ENCODE results near the gene HOXB7. TPM values are rescaled to one million over a fixed set of nuclear protein-coding genes. Genes with fewer than 3 reads are reported as not detected.

HOXB7 gene
- total RNA-seq, 2 donors from 2014 or later, result 0.24 to 0.78 TPM

DNA sequence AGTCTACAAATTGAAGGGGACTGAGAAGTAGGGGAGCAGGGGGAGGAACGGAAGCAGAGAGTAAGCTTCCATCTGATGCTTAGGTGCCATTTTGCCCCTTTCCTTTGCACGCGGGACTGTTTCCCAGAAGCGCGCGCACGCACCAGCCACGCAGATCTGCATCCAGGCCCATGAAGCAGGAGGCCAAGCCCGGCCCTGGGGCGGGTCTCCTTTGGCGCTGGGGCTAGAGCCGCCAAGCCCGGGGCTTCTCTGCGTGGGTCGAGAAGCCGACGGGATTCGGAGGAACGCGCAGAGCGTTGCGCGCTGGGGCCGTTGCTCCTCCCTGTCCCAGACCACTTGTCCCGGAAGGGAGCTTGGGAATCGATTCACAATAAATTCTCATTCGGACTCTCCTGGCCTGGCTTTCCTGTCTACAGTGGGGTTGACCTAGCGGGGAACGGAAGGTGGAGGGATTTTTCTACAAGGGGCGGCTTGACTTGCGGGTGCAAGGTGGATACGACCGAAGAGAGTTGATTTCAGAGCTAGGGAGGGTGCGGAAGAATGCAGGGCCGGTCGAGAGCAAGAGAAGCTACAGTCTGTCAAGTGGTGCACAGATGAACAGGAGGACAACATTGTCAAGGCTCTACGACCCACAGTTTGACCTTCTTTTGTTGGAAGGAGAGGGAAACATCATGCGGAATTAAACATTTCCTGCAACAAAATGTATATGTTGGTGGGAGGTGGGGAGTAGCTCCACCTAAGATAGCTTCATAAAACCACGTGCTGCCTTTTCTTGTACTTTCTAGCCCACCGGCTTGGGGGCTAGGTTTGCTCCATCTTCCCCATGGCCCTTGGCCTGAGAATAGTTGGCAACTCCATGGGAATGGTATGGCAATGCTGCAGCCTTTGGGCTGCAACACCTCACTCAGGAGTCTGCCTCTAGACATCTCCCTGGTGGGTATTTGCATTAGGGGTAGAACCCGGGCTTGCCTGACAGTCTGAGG is 10.9 kb upstream of the HOXB7 start:
- no peak for DNase-seq (ENCODE audit: low spot score)
- Histone ChIP-seq H3K27me3 (peaks cover 58 to 88% of the 10 kb centered on the region in 2 donors), H3K4me1 (peaks cover 0 to 35% of the 10 kb centered on the region in 2 donors), H3K27ac (no peak overlapping the region), H3K36me3 (no peaks in the 10 kb centered on the region), H3K9me3 (no peaks in the 10 kb centered on the region), H3K4me3 (no peak overlapping the region)
- TF ChIP-seq, protein P1, sequence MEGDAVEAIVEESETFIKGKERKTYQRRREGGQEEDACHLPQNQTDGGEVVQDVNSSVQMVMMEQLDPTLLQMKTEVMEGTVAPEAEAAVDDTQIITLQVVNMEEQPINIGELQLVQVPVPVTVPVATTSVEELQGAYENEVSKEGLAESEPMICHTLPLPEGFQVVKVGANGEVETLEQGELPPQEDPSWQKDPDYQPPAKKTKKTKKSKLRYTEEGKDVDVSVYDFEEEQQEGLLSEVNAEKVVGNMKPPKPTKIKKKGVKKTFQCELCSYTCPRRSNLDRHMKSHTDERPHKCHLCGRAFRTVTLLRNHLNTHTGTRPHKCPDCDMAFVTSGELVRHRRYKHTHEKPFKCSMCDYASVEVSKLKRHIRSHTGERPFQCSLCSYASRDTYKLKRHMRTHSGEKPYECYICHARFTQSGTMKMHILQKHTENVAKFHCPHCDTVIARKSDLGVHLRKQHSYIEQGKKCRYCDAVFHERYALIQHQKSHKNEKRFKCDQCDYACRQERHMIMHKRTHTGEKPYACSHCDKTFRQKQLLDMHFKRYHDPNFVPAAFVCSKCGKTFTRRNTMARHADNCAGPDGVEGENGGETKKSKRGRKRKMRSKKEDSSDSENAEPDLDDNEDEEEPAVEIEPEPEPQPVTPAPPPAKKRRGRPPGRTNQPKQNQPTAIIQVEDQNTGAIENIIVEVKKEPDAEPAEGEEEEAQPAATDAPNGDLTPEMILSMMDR (IDR thresholded peaks at IDR 0.05), result no peak

DNA sequence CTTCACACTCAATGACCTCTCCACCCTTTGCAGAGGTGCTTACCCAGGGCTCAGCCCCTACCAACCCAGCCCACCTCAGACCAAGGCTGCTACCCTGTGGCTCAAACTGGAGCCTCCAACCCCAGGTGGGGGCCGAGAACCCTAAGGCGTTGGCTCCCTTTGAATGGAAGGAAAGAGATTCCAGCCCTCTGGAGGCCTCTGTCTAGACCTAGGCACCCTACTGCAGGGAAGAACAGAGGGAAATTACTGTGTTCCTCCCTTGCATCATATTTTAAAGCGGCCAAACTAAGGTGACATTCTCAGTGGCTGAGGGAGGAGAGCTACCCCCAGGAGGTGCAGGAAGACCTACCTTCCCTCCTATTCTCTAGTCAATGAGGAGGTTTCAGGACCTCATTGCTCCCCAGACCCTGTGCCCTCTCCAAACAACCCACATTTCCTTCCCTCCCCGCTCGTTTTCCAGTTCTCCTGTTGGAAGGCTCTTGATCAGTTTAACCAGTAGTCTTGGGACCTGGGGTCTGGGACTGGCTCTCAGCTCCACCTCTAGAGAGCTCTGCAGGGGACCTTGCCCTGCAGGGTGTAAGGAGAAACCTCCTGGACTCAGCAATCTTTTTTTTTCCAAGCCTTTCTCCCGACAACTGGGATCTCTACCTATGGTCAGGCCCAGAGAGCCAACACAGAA is 9.8 kb upstream of the HOXB7 start:
- no peak overlapping the region for H3K4me3 ChIP-seq
- H3K27me3 ChIP-seq, result peaks cover 63 to 87% of the 10 kb centered on the region in 2 donors
- TF ChIP-seq, protein P1 (IDR thresholded peaks at IDR 0.05), result no peak
- peaks cover 0 to 24% of the 10 kb centered on the region in 2 donors for H3K4me1 ChIP-seq
- no peaks in the 10 kb centered on the region for H3K36me3 ChIP-seq
- no peaks in the 10 kb centered on the region for H3K9me3 ChIP-seq
- no peak overlapping the region for H3K27ac ChIP-seq
- no peak for DNase-seq (ENCODE audit: low spot score)

- TF ChIP-seq, protein P1 (IDR thresholded peaks at IDR 0.05), result no peak
- peaks cover 0 to 18% of the 10 kb centered on the region in 2 donors for H3K4me1 ChIP-seq
- no peak overlapping the region for H3K4me3 ChIP-seq
- DNase-seq (ENCODE audit: low spot score), result no peak
- H3K27me3 ChIP-seq, result peaks cover 64 to 81% of the 10 kb centered on the region in 2 donors
- H3K36me3 ChIP-seq, result no peaks in the 10 kb centered on the region
- H3K27ac ChIP-seq, result no peak overlapping the region
- H3K9me3 ChIP-seq, result no peaks in the 10 kb centered on the region
Observed at GRCh38 chr17:48619826-48620449, 9.1 kb upstream of the HOXB7 start.

DNA sequence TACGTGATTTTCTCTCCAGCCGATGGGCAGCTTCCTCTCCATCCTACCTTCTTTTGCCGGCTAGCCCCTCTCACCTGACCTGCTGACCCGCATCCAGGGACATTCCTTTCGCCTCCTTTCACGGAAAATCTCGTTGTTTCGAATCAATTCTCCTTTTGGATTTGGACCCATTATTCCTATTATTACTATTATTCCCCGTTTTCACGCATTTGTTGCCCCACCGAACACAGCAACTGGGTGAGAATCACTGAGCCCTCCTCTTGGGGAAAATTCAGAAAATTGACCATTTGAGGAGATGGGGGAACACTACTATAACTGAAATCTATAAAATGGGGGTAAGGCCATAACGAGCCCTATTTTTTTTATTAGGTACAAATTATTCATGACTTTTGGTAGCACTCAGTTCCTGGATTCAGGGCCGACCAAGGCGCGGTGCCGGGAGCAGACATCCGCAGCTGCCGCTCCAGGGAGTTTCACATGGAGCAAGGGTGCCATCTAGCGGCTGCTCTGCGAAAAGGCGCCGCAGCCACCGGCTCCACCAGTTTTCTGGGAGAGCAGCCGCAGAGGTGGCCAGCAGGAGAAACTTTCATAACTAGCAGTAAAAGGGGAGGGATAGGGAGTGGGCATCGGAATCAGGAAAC is 7.6 kb upstream of the HOXB7 start:
- Histone ChIP-seq H3K36me3 (no peaks in the 10 kb centered on the region), H3K4me1 (peaks cover 0 to 27% of the 10 kb centered on the region in 2 donors), H3K4me3 (no peak overlapping the region), H3K27ac (no peak overlapping the region), H3K27me3 (peaks cover 75 to 78% of the 10 kb centered on the region in 2 donors), H3K9me3 (no peaks in the 10 kb centered on the region)
- DNase-seq (ENCODE audit: low spot score), result peak; percentile 90
- TF ChIP-seq, protein P1 (IDR thresholded peaks at IDR 0.05), result peak; percentile 86 to 97

DNA sequence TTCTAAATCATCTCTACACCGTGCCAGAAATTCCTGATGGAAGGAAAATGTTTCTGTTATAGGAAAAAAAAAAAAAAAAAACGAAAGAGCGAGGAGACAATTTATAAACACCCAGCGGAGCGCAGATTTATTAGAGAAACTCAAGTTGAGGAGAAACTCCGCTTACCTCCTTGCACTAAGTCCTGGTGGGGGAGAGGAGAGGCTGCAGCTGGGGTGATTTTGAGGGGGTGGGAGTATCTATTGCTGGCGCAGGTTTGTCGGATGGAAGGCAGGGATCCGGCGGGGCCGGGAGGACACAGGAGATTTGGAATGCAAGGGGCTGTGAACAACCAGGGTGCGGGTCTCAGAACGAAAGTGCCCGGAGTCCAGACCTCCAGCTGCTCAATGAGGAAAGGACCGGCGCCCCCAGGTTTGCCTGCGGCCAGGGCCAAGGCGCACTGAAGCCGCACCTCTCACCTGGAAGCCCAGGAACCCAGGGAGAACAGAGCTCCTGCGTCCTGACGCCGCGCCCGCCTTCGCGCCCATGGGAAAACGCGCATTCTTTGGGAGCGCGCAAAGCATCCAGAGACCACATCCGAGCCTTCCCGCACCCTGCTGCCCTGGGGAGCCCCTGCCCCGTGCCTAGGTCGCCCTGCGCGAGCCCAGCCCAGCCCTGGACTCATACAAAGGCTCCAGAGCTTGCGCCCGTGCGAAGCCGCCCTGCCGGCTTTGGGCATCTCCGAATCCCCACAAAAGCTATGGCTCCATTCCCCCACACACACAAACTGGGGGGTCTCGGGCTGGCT is 6.8 kb upstream of the HOXB7 start:
- Histone ChIP-seq H3K36me3 (no peaks in the 10 kb centered on the region), H3K4me3 (no peak overlapping the region), H3K27ac (no peak overlapping the region), H3K4me1 (peaks cover 0 to 35% of the 10 kb centered on the region in 2 donors), H3K9me3 (no peaks in the 10 kb centered on the region), H3K27me3 (peaks cover 73 to 79% of the 10 kb centered on the region in 2 donors)
- TF ChIP-seq, protein P1 (IDR thresholded peaks at IDR 0.05), result no peak
- no peak for DNase-seq (ENCODE audit: low spot score)
